ENCODE measurements around the gene NPEPL1.

Gene NPEPL1

DNA sequence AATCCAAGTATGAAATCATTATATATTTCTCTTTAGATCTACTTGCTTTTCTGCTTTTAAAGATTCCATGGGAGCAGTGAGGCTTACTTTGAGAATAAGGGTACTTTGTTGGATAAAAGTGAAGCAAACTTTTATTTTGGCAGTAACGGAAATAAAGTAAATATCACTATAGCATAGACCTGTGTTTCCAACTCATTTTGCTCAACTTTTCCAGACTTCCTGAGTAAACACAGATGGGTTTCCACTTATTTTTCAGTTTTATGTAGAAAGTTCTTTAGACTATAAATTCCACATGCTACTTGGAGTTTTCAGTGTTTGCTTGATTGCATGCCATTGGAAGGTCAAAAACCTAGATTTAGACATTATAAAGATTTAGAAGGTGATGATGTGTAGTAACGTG, 35.3 kb upstream of the NPEPL1 start:
- DNase-seq (ENCODE audit: extremely low read depth in 1 of 2, low read depth in 1 of 2) = no peak

DNA sequence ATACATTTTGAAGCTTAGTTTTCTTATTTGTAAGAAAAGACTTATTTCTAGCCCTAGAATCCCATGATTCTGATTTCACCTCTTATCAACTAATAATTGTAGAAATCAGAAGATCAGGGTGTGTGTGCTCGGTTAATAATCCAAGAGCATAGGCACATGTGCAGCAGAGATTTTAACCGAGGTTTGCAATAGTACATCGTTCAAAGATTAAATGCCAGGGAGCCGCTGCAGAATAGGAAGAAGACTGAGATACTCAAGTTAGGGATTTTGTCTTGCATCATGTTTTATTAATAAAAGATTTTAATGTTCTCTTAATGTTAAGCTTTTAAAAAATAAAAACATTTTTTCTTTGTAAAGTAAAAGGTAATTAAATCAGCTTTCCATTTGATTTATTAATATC, 34.6 kb upstream of the NPEPL1 start:
- DNase-seq (ENCODE audit: extremely low read depth in 1 of 2, low read depth in 1 of 2) = no peak

DNA sequence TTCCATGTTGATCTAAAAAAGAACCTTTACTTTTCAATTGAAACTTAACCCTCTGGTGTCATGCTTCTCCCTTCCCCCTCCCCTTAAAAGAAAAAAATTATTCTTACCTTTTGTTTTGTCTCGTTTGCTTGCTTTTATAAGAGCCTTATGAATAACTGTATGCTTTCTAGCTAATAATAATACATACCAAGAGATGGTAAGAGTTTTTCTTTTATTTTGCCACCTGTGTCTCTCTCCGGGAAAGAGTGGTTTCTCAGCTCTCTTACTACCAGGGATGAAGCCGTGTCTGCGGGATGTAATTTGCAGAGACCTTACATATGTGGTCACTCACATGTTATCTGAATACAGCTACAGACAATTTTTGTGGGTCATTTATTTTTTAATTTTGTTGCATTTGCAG, 33.8 kb upstream of the NPEPL1 start:
- no peak for DNase-seq (ENCODE audit: extremely low read depth in 1 of 2, low read depth in 1 of 2)

DNA sequence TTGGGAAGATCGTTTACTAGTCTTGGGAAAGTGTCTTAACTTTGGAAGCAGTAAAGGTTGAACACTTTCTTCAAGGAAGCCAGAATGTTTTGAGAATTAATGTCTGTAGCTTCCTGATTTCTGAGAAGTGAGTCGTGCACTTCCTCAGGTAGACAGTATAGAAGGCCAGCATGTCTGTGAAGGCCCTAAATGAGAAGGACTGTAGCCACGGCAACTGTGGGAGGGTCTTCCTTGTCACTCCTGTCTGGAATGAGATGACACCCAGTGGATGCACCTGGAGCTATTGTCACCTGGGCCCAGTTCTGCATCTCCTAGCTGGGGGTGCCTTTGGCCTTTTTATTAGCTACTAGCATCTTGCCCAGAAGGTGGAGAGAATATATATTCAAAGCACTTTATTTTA, 32.8 kb upstream of the NPEPL1 start:
- no peak for DNase-seq (ENCODE audit: extremely low read depth in 1 of 2, low read depth in 1 of 2)

DNA sequence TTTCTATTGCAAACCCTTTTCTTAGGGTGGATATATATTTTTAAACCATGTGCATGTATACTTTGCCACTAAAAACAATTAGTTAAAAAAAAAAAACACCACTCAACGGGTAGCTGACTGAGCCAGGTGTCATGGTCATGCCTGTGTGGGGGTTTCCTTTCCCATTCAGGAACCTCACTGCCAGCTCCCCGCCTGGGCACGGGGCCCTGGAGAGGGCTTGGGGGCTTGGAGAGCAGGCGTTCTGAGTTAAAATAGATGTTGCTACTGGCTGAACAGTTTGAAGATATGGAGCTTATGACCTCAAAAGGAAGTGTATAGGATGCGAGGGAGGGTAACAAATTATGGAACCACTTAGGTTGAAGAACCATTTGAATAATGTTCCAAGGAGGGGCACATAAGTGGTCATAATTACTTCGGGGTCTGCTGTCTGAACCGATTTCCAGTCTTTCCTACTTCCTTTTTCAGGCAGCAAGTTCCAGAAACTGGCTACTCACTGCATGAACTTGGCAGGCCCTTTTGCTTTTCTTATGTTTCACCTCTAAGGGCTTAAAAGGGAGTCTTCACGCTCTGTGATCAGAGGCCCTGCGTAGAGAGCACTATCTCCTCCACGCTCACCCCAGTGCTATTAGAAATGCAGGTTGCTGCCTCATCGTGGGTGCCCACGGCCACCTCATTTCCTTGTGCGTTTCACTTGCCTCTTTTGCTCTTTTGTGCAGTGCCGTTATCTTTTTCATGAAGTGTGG, 31.6 kb upstream of the NPEPL1 start:
- no peak for DNase-seq (ENCODE audit: extremely low read depth in 1 of 2, low read depth in 1 of 2)

DNA sequence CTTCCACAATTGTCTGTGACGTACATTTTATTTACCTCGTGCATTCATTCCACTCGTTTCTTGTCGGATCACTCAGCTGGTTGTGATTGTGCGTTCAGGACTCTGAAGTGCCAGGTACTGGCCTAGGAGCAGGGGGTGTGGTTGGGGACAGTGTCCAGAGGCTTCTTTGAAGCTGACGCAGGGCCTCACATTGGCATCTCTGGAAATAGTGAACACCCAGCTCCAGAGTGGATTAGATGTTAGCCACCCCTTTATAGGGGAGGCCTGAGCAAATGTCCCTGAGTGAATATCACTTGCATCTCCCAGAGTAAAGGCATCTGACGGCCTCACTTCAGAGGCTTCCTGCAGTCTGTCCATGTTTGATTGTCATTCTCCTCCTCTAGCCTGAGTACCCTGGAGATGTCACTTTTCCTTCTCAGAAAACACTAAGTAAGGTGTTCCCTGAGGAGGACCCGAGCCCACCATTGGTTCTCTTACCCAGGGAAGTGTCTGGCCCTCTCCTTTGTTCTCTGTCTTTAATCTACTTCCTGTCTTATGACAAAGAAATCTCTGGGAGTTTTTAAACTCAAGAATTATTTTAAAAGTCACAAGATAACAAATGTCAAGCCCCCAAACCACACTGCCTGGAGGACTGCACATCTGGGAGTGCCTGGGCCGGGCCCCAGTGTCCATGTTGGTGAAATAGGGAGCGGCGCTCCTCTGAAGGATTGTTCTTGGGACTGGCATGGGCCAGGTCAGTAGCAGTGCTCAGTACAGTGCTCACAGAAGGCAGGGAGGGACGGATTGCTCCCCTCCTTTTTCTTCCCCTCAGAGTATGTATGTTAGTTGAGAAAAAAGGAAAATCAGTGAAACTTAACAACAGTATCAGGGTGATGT, 30.8 kb upstream of the NPEPL1 start:
- DNase-seq (ENCODE audit: extremely low read depth in 1 of 2, low read depth in 1 of 2) = no peak

DNA sequence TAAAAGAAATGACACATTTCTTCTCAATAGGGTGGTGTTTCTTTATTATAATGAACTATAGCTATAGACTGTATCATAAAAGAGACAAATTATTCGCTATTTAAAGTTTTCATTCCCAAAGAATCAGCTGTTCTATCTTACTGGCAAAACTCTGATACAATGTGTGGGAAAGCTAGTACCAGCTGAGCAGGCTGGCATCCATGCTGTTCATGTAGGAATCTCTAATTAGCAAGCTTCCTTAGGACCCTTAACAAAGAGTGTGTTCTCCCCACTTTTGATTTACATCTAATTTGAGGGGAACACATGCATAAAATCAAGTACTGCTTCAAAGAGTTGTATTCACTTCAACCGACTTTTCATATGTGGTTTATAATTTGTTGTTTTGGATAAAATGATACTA, 28.3 kb upstream of the NPEPL1 start:
- no peak for DNase-seq (ENCODE audit: extremely low read depth in 1 of 2, low read depth in 1 of 2)

DNA sequence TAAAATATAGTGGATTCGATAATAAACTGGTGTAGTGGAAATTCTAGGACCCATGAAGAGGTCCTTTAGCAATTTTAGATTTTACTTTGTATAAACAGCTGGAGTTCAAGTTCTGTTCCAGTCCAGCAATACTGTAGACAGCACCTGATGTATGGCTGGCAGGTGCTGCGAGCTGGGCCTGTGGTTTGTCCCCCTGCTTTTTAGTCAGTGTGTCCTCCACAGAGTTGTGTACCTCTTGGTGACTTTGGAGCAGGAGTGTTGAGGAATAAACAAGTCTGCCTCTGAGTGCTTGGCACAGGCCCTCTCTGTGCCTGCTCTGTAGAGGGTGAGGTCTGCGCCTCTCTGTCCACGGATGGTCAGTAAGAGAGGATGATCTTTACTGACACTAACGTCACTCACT, 27.7 kb upstream of the NPEPL1 start:
- no peak for DNase-seq (ENCODE audit: extremely low read depth in 1 of 2, low read depth in 1 of 2)

DNA sequence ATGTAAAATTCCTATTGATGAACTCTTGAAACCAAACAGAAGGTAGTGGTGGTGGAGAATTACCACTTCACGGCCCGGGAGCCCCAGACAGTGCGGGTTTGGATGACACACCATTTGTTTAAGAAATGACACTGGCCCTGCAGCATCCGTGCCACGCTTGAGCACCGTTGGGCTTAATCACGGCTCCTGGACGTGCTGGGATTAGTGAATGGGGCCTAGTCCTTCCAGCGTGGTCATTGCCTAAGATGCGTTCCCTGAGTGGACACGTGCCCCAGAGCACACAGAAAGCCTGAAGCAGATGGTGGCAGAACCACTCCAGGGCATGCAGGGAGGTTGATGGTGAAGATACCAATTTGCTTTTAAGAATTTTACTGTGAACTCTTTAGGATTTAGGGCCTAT, 27.0 kb upstream of the NPEPL1 start:
- no peak for DNase-seq (ENCODE audit: extremely low read depth in 1 of 2, low read depth in 1 of 2)

DNA sequence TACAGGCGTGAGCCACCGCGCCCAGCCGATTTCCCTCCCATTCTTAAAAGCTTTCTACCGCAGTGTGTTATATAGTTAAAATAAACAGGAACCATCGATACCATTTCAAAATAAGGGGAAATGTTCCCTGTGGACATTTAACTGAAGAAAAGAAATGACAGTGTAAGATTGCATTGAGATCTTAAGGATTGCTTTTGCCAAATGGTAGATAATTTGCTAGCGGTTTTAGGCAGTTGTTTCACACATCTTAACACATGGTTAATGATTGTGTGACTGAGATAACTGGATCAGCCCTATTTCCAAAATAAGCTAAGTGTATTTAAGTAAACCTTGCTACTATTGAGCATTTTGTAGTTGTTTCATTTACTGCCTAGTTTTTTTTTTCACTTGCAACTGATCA, 25.9 kb upstream of the NPEPL1 start:
- no peak for DNase-seq (ENCODE audit: extremely low read depth in 1 of 2, low read depth in 1 of 2)

DNA sequence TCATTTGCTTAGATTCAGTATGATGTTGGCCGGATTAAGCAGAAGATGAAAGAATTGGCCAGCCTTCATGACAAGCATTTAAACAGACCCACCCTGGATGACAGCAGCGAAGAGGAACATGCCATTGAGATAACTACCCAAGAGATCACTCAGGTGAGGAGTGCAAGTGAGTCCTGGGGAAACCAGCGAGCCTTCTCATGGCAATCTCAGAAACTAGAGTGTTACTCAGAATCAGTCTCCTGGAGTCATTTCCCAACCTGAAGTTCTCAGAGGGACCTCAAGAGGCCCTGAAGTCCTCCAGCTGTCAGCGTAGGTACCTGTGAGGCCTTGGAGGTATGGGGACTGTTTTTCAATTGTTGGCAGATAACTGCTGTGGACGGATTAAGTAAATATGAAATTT, 24.6 kb upstream of the NPEPL1 start:
- DNase-seq (ENCODE audit: extremely low read depth in 1 of 2, low read depth in 1 of 2) = no peak

DNA sequence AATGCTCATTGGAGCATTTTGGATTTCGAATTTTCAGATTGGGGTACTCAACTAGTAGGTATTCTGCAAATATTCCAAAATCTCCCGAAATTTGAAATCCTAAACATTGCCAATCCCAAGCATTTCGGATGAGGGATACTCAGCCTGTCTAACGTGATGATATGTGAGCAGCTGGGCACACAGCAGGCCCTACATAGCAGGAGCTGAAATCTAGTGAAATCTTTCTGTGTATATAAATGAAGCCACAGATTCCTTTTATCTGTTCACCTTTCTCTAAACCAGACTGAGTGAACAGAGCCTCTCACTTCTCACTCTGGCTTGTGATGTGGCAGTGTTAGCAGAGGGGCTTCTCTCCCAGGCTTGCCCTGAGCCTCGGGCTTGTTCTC, 23.7 kb upstream of the NPEPL1 start:
- no peak for DNase-seq (ENCODE audit: extremely low read depth in 1 of 2, low read depth in 1 of 2)

DNA sequence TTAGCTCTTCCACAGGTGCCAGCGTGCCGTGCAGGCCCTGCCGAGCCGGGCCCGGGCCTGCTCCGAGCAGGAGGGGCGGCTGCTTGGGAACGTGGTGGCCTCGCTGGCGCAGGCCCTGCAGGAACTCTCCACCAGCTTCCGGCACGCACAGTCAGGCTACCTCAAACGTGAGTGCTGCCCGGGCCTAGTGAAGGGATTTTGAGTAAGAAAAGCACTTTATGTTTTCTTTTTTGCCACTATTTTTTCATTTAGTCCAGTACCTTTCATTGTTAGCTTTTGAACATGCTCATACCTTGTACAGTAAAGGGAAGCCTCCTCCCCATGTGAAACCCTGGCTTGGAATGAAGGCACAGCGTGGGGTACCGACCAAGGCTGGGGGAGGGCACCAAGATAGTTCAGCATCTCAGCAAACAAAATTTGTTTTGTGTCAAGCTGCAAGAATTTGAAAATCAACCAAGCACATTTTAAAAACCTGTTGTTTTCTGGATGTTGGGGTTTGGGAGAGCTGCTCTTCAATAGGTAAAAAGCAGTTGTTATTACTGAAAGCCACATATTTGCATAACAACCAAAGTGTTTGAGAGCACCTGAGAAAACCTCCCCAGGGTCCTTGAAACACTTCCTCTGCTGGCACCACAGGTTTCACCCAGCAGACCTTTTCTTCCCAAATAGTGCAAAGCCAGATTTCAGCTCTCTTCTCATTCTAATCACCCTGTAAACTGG, 23.2 kb upstream of the NPEPL1 start:
- no peak for DNase-seq (ENCODE audit: extremely low read depth in 1 of 2, low read depth in 1 of 2)

DNA sequence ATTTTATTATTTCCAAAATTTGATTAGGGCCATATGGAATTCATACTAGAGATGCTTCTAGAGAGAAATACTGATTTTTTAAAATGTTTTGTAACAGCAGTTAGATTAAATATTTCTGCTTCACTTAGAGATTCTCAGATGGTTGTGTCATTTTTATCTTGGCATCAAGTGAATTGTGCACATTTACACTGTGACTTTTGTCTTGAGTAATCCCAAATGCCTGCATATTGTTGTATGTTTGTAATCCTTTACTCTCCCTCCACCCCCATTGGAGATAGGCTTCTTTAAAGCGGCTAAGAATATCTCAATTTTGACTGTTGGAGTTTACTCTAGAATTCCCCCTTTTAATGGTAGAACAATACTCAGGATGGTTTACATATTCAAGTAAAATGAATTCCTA, 22.5 kb upstream of the NPEPL1 start:
- DNase-seq (ENCODE audit: extremely low read depth in 1 of 2, low read depth in 1 of 2) = no peak

DNA sequence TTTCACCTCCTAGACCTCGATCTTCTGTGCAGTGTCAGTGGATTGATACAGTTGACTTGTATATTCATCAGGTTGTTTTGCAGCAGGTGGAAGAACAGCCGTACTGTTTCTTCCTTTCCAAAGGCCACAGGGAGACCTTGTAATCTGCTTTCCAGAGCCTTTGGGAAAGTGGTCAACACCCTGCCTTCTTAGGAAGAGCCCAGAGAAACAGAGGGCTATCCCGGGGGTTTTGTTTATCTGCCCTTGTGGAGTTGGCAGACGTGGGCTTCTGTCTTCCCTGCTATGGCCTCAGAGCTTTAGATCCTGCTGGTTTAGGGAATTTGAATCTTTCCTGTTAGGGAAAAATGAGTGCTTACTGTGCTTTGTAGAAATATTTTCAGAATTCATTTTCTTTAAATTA, 21.9 kb upstream of the NPEPL1 start:
- DNase-seq (ENCODE audit: extremely low read depth in 1 of 2, low read depth in 1 of 2) = no peak

DNA sequence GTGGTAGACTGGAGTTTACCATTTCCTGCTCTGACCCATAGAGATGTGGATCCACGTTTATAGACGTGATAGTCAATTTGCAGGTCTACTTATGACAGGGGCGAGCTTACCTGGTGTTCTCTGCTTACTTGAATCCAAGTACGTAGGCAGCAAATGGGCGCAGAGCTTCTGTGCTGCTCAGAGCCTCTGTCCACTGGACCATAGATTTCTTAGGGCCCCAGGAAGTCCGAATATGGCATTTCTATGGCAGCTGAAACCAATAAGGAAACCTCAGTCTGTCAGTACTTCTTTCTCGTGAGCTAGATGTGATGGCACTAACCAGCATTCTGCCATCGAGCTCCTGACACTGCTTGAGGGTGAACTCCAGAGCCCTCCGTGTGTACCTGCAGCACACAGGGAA, 19.5 kb upstream of the NPEPL1 start:
- no peak for DNase-seq (ENCODE audit: extremely low read depth in 1 of 2, low read depth in 1 of 2)

DNA sequence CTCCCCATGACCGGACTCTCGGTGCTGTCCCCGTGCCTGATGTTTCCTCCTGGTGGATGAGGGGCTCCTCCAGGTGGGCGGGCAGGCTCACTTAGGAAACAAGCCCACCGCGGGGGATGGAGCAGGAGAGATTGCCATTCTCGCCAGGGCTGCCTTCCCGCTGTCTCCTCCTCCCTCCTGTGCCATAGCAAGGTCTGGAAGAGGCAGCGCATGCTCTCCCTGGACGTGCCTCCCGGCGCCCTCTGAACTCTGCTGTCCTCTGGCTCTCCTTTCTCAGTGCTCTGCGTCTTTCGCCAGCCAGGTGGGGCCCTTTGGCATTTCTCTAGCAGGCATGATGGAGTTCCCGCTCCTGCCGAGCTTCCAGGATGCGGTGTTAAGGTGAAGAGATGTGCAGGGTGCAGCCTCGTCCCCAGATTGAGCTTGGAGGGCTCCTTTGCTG, 17.4 kb upstream of the NPEPL1 start:
- no peak for DNase-seq (ENCODE audit: extremely low read depth in 1 of 2, low read depth in 1 of 2)

DNA sequence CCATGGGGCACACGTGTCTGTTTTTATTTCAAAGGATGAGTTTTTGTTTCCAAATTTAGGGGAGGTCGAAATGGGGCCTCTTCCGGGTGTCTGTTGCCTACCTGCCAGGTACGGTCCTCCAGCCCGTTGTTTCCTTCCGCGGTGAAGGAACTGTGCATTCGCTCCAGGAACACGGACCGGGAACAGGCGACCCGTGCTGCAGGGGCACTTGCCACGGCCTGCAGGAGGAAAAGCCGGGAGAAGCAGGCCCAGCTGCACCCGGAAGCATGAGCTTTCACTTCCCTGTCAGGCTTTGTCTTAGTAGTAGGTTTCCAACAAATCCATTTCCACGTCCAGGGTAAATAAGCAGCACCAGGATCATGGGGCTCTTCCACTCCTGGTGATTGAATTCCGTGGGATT, 17.0 kb upstream of the NPEPL1 start:
- no peak for DNase-seq (ENCODE audit: extremely low read depth in 1 of 2, low read depth in 1 of 2)

DNA sequence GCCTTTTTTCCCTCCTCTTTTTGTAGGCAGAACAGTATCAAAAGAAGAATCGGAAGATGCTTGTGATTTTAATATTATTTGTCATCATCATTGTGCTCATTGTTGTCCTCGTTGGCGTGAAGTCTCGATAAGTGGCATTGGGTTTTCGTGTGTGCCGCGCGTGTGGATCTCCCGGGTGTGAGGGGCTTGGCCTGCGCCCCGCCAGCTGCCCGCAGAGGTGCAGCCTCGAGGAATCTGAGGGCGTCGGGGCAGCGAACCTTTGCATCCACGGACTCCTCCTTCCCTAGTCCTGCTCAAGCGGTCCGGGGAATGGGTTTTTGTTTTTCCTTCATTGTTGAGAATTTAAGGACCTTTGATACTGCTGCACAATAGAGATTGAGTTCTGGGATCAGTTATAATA, 16.4 kb upstream of the NPEPL1 start:
- no peak for DNase-seq (ENCODE audit: extremely low read depth in 1 of 2, low read depth in 1 of 2)

DNA sequence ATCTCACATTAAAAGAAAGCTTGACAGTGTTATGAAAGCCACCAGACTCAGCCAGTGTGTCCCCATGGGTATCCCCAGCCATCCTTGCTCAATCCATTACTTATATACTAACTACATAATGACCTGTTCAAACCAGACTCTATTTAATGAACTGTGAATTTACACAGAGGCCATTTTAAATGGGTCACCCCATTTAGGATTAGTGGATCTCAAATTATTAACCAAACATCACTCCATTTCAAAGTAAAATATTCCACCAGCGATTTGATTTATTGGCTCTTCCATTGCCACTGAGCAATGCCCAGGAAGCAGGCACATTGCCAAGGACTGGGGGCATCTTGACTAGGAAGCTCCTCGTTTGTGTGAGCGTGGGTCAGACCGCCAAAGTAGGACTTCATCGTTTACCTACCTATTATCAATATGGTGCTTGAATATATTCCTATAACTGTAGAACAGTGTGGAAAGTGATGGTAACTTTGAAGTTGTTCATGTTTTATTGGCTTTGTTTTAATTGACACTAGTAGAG, 15.5 kb upstream of the NPEPL1 start:
- DNase-seq (ENCODE audit: extremely low read depth in 1 of 2, low read depth in 1 of 2) = no peak

DNA sequence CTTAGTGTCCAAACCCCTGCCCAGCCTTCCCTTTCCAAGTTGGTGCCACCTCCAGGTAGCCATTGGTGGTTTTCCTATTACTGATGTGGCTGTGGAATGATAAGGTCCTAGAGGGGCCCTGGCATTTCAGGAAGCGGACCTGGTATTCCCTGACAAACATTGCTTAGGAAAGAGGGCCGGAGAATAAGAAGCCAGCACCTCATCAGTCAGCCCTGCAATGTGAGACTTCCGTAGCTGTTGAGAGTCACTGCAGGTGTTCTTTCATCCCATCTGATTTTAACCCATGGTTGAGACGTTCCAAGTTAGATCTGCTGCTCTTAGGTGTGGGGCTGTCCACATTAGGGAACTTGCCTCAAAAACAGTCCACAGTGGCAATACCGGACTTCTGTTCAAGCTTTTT, 14.8 kb upstream of the NPEPL1 start:
- no peak for DNase-seq (ENCODE audit: extremely low read depth in 1 of 2, low read depth in 1 of 2)

DNA sequence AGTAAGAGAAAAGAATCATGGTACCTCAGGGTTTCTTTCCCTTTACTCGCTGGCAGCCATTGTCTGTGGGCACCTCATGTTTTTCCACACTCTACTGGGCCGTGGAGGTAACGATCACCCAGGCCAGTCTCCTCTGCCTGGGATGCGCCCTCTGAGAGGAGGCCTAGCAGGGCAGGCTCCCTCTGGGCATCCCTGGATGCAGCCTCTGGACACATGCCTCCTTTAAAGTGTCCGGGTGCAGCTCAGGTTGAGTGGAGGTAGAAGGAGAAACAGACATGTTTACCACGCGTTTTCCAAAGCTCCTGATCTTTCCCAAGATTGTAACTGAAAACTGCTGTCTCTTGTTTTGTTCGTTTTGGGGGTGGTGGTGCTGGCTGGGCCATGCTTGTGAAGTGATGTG, 13.8 kb upstream of the NPEPL1 start:
- DNase-seq (ENCODE audit: extremely low read depth in 1 of 2, low read depth in 1 of 2) = no peak
